ENCODE data around the gene PRKAG2.

Gene PRKAG2

DNA sequence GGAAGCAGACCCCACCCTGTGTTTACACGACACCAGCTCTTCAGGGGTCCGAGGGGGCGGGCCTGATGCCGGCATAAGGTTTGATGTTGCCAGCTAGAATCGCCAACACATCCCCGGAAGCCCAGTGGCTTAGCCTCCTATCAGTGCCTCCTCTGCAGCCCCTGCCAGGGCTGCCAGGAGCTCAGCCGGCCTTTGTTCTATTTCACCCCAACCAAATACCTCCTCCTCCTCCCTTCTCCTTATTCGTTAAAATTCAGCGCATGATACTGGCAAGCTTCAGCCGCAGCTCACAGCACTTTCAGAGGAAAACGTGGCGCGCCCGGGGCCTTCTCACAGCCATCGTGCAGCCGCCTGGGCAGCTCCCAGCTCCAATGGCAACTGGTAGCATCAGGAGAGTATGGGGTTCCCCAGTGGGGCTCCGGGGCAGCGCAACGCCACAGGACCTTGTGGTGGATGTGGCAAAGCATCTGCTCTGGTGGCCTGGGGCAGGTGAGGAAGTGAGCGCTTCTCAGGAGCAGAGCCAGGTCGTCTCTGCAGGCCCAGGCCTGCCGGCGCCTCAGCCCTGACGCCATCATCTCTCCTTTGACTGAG, 180.9 kb downstream of the PRKAG2 start:
- DNase-seq (ENCODE audit: low read depth in 2 of 2): no peak

DNA sequence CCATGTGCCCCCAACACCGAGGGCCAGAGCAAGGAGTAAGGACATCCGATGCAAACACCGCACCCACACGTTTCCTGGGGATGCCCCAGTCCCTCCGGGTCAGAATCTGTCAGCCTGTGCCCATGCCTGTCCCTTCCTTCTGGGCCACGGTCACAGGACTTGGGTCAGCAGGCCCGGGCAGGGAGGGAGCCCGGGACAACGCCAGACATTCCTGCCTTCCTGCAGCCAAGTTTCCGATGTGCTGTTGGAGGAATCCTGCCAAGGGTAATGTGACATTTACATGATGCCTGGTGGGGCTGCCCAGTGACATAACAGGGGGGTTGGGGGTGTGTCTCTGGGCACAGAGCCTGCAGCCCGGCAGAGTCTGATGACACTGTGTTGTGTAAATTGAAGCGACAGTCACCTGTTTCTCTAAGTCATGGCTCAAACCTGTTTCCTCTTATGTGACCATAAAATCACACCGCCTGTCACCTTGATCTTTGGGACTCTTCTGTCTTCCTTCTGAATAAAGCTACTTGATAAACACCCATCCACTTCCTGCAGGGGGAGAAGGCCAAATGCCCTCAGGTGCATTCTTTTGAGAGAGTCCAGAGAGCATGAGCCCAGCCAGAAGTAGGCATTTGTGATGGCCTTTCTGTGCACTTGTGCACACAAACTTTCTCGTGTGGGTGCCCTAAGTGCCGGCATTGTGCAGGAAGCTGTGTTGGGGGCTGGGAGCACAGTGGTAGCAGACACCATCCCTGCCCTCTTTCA, 181.9 kb downstream of the PRKAG2 start:
- DNase-seq (ENCODE audit: low read depth in 2 of 2): no peak

DNA sequence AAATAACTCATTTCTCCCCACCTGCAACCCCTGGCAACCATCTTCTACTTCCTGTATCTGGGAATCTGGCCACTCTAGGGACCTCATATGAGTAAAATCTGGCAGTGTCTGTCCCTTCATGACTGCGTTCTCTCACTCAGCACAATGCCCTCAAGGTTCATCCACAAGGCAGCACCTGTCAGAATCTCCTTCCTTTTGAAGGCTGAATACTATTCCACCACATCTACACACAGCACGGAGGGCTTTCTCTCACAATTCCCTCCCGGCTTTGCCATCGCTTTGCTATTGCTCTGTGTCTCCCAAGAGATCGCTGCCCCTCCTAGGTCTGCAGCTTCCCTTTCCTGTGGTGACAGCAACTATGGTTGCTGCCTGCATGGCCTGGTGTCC, 182.5 kb downstream of the PRKAG2 start:
- no peak for DNase-seq (ENCODE audit: low read depth in 2 of 2)

DNA sequence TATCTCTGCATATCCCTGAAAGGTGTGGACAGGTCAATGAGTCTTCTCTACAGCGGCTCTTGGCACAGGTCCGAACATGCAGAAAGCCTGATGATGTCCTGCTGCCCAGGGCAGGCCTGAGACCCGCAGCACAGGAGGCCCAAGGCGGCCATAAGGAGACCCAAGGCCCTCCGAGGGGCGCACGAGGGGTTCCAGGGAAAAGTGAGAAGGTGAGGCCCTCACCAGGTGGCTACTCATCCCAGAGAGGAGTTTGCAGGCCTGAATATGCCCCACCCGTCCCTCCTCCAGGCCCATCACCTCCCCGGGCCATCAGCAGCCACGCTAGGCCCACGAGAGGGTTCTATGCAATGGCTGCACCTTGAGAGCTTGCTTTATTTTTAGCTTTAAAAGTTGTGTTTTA, 183.8 kb downstream of the PRKAG2 start:
- no peak for DNase-seq (ENCODE audit: low read depth in 2 of 2)

DNA sequence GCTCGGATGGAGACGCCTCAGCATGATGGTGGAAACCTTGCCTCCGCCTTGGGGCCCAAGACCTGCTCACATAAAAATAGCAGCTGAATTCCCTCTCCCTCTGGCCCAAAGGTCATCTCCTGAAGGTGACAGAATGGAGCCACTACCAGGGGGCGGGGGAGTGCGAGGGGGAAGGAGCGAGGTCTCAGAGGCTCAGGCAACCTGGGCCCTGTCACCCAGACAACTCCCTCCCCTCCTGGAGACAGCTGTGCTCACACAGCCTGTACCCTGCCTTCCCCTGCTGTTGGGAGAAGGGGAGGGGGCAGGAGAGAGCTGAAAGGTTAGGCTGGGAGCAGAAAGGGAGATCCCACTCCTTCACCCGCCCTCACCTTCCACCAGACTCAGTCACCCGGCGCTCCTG, 184.2 kb downstream of the PRKAG2 start:
- no peak for DNase-seq (ENCODE audit: low read depth in 2 of 2)

DNA sequence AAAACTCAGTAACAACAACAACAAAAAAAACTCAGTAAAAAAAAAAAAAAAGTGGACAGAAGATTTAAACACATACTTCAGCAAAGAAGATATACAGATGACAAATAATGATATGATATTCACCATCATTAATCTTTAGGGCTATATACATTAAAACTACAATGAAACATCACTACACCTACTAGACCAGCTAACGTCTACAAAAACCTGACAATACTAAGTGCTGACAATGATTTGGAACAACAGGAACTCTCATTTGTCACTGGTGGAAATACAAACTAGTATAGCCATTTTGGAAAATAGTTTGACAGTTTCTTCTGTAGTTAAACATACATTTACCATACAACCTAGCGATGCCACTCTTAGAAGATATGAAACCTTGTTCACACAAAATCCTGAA, 185.5 kb downstream of the PRKAG2 start:
- DNase-seq (ENCODE audit: low read depth in 2 of 2): no peak

DNA sequence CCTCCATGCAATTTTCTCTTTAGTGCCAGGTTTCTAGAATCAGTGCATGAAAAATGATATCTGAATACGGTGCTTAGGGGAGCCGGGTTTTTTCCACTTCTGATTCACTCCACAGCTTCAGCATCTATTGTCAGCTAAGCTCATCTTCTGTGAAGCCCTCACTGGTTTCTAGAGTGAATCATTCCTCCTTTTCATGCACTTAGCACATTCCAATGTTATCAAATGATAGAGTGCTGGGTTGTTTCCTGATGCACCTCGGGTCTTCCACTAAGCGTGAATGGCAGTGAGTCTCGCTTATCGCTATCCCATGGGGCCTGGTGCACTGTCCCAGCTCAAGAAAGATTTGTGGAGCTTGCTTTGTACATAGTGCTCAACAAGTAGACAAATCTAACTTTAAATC, 186.3 kb downstream of the PRKAG2 start:
- DNase-seq (ENCODE audit: low read depth in 2 of 2): no peak

DNA sequence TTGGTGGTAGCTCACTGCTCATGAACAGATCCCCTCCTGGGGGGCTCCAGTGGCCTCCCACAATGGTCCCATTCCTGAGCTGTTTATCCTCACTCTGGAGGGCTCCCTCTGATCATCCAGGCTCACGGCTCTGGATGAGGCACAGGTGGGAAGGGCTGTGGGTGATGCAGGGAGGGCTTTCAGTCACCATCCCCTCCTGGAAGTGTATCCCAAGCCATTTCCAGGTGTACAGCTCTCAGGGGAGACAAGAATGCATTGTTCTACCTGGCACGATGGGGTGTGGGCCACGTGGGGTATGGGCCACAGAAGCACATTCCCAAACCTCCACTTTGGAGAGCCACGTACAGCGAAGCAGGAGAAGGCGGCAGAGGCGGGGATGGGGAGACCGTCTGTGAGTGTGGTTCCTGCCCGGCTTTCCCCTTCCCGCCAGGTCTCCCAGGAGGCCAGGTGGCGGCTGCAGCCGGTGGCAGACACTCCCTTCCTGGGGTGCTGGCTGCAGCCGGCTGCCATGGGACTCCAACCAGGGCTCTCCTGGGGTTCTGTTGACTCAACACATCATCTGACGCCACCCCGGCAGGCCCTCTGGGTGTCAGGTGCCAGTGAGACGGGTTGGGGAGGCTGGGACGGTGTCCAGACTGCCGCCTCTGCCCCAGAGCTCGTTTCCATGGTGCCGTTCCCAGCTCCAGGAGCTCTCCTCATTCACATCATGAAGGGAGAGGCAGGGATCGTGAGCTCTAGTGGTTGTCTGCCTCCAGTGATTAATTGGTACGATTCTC, 187.5 kb downstream of the PRKAG2 start:
- no peak for DNase-seq (ENCODE audit: low read depth in 2 of 2)

DNA sequence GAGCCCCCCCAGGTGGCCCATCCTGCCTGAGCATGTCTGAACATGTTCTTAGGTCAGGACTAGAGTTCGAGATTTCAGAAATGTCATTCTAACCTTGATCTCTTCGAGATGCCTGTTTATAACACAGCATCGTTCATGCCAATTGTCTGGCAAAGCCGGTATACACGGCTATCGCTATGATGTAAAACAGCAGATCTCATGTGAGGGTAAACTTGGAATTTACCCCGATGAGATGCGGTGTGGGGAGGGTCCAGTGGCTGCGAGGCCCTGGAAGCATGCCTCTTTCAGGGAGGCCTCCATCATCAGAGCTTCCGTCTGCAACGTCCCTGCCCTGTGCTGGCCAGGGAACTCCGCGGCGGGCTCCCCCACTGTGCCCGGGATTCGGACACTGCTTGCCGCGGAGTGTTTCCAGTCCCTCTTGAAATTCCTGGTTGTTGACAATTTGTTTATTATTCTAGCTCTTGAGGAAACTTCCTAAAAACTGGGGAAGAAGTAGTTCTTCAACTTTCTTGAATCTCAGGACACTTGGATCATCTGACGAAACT, 188.6 kb downstream of the PRKAG2 start:
- no peak for DNase-seq (ENCODE audit: low read depth in 2 of 2)

DNA sequence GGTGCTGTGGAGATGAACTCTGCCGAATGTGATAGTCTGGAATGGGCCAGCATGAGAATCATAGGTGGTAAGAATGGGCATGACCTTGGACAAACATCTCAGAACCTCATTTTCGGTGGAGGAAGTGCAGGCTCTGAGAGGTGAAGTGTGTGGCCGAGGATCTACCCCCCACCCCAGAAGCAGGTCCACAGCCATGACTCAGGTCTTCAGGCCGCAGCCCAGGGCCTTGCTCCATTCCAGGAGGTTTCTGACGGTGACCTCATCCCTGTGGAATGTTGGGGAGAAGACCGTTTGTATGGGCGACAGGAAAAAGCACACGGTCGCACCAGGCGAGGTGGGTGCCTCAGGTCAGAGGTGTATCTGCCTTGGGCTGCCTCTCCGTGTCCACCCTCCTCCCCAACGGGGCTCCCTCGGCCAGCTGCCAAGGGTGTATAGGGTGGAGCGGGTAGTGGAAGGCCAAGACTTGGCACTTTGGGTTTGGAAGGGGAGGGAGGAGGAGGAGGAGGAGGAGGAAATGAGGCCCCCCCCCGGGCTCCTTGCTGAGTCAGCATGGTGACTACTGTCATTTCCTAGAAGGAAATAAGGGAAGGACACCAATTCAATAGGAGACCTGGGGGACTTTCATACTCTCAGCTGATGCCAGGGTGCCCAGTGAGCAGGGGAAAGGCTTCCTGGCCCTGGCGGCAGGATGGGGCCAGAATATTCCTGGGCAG, 189.2 kb downstream of the PRKAG2 start:
- DNase-seq (ENCODE audit: low read depth in 2 of 2): no peak

DNA sequence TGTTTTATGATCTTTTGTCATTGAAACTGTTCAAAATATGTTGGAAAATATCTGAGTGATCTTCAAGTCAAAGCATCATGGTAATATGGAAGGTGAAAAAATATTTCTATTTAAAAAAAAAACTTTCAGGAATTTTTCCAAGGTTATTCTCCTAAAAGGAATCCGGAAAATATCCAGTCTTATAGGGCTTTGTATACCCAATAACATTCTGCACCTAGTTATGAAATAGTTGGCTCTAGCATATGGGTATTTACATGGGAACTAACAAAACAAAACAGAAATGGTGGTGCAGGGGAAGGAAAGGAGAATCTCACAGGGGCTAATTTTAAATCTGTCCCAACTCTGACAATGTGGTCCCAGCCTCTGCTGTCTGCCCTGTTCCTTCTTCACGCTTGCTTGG, 190.1 kb downstream of the PRKAG2 start:
- DNase-seq (ENCODE audit: low read depth in 2 of 2): no peak

DNA sequence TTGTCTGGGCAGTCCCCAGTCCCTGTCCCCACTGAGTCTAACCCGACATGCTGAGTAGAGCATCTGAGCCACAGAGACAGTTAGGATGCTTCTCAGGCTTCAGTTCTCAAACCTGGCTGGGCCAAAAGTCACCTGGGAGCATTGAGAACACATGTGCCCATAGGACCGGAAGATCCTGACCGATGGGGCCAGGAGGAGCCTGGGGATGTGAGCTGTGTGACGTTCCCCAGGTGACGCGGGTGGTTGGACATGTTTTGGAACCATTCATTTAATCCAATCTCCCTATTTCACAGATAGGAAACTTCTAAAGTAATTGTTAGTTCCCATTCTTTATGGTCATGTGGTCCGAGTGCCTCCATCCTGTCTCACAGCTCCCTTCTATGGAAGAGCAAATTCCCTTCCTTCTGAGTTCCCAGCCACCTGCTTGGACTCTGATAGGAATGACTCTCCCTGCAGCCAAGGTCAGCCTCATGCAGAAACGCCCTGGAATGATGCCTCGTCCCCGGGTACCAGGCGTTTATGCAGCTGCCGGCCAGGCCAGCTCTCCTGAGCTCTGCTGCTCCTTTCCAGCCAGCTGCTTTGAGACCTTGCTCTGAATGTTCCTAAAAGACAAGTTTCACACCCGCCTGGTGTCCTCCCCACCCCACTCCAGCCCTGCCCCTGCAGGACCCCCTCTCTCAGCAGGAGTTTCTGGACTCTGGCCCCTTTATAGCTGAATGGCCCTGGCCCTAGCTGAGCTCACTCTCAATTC, 190.7 kb downstream of the PRKAG2 start:
- DNase-seq (ENCODE audit: low read depth in 2 of 2): no peak

DNA sequence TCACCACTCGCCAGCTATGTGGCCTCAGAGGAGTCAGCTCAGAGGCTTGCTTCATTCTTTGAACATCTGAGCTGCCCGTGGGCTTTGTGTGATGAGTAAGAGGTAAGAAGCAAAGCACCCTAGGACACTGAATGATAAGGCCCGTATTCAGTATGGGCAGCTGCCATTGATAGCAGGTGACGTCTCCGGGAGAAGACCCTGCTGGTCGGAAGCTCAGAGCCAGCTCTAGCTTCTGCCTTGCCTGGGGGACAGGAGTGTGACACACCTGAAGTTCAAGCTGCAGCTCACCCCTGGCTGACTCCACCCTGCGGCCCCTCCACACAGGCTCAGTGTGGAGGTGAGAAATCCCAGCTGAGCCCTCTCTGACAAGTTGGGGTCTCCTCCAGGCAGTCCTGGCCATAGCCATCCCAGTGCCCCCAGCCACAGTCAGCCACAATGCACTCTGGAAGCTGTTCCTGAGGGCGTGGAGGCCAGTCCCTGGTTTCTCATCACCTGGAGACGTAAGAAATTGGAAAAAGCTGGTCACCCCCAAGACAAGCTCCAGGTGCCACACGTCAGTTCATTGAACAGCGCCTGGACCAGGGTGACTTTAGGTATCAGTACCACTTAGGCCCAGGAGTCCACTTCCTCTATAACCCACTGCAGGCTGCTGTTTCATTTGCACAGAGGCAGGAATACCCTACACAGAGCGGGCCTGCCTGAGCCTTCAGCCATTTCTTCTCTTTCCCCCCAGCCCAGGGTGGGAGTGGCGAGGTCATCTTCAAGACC, 192.3 kb downstream of the PRKAG2 start:
- no peak for DNase-seq (ENCODE audit: low read depth in 2 of 2)

DNA sequence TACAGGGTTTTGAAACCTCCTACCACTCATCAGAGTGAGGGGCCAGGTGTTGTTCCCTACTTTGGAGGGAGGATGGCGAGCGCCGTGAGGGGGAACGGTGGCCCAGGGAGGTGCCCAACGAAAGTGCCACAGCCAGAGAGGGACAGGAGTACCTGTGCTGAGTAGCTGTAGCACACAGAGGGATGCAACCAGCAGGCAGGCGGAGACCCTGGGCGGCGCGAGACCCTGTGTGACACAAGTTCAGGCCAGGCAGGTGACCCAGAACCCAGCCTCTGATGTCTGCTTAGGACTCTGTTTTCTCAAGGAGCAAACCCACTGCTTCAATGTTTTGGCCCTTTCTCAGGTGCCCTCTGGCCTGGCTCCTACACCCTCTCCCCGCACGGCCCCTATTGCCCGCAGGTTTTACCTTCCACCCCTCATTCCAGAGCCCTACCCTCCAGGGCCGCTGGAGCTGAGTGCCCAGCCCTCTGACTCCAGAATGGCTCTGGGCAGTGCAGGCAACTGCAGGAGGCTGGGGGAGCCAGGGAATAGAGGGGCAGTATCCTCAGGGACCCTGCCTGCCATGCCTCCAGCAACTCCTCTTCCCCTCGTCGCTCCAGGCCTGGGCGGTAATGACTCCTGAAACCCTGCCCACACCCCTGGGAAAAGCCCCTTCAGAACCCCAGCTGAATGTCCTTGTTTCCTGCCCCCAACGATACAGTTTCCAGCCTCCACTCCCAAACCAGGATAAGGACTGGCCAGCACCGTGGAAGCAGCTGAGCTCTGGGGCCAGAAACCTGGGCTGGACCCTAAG, 193.1 kb downstream of the PRKAG2 start:
- no peak for DNase-seq (ENCODE audit: low read depth in 2 of 2)

DNA sequence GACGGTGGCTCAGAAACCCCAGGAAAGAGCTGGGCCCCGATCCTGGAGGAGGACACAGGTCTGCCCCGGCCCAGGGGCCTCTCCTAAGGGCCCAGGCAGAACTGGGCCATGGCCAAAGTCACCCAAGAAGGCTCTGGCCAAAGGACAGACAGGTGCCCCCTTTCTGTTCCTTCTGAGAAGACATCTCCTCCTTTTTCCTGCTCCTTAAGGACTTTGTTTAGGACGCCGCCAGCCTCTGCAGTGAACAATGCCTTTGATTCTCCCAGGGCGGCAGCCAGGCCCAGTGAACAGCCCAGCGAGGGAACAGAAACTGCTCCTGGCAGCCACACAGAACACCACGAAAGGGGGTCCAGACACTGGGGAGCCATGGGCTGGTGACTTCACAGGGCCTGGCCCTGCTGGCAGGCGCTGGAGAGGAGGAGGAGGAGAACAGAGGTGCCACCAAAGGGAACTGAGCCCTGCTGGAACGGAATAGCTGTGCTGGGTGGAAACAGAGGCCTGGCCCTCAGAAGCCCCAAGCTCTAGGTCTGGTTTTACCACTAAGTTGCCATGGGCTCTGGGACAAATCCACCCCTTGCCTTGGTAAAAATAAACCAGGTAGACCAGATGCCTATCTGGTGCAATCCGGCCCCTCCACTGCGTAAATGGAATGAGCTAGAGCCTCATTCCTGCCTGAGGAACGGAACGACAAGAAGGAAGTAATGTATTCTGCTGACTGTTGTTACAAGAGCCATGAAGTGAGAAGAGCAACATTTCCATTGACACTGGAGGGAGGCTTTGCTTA, 193.9 kb downstream of the PRKAG2 start:
- DNase-seq (ENCODE audit: low read depth in 2 of 2): no peak

DNA sequence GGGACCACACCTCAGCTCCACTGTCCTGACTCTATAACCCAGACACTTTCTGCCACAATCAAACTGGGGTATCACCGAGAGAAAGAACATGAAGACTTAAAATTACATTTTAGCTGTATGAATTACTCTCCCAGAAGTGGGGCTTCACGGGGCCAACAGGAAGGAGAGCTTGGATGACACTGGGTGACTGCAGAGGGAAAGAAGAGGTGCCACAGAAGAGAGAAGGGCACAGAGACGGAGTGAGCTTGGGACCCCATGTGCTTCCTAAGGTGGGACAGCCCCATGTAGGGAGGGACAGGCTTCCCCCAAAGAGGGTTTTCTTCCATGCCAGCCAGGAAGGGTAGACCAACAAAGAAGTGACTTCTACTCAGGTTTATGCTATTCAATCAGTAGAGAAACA, 195.2 kb downstream of the PRKAG2 start:
- DNase-seq (ENCODE audit: low read depth in 2 of 2): no peak

DNA sequence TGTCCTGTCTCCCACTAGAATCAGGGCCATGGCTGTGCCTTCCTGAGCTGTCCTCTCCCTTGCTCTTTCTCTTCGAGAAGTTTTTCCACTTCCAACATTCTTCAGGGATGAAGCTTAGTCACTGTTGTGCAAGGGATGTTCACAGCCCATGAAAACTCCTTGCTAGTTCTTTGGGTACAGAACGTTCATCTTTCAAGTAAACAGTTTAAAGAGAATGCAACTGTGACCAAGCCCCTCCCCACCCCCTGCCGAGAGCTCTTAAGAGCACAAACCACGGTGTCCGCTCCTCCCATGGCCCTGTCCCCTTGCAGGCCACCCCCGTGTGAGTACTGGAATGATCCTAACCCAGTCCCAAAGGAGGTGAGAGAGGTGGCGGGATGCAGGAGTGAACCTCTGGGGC, 196.1 kb downstream of the PRKAG2 start:
- no peak for DNase-seq (ENCODE audit: low read depth in 2 of 2)

DNA sequence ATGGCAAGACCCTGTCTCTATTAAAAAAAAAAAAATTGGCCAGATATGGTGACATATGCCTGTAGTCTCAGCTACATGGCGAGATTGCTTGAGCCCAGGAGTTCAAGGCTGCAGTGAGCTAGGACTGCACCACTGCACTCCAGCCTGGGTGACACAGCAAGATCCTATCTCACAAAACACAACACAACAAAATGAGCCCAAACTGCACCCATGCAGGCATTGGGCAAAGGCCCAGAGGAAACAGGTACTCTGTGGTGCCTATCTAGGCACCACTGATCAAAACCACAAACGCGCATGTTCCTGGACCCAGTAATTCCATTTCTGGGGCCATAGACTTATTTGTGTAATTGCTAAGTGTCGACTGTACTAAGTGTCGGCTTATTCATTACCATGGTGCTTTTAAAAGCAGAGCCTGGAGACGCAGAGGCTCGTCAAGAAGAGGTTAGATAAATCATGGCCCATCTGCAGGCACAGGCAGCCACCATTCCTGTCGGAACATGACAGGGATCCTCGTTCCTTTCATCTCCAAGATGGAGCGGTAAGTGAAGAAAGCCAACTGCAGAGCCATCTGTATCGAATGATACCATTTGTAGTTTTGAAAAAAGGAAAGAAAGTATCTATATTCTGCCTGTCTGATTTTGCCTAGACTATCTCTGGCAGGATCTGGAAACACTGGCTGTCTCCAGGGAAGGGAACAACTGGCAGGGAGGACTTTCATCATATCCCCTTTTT, 196.9 kb downstream of the PRKAG2 start:
- DNase-seq (ENCODE audit: low read depth in 2 of 2): no peak
